Endodermal cell (in vitro differentiated cells): Measurements from ENCODE around the gene CCDC87. TPM values are rescaled to one million over a fixed set of nuclear protein-coding genes. Genes with fewer than 3 reads are reported as not detected.

ENCODE experiments used
- DNase-seq: peaks from one replicate; pipeline ENCODE4 v3.0.0-alpha.2; 2017
- H3K27ac ChIP-seq: 2 replicates; pipeline ENCODE4 v1.5.1; 2013; ENCODE audit warnings: mild to moderate bottlenecking, low read depth, low read length, moderate library complexity
- H3K27me3 ChIP-seq: 2 replicates; pipeline ENCODE4 v1.6.1; 2013; ENCODE audit warnings: mild to moderate bottlenecking, low read length, moderate library complexity; ENCODE audit not compliant: insufficient read depth, control insufficient read depth, poor library complexity, severe bottlenecking
- H3K36me3 ChIP-seq: 2 replicates; pipeline ENCODE4 v1.7.0; 2013; ENCODE audit warnings: mild to moderate bottlenecking, low read length, moderate library complexity; ENCODE audit not compliant: control insufficient read depth, insufficient read depth
- H3K4me1 ChIP-seq: one replicate; pipeline ENCODE4 v1.7.0; 2013; ENCODE audit warnings: low read length; ENCODE audit not compliant: control insufficient read depth, insufficient read depth
- H3K4me3 ChIP-seq: 2 replicates; pipeline ENCODE4 v1.5.1; 2013; ENCODE audit warnings: mild to moderate bottlenecking, low read length, moderate library complexity
- H3K9ac ChIP-seq: 2 replicates; pipeline ENCODE4 v1.6.1; 2013; ENCODE audit warnings: mild to moderate bottlenecking, low read length, moderate library complexity; ENCODE audit not compliant: poor library complexity, severe bottlenecking; ENCODE audit errors: extremely low read depth
- H3K9me3 ChIP-seq: 2 replicates; pipeline ENCODE4 v1.6.1; 2013; ENCODE audit warnings: mild to moderate bottlenecking, low read length, moderate library complexity; ENCODE audit not compliant: control insufficient read depth
- H3K27ac Mint-ChIP-seq: 2 replicates; pipeline ENCODE4 v1.8.0; 2020; ENCODE audit warnings: mixed read lengths
- H3K27me3 Mint-ChIP-seq: 2 replicates; pipeline ENCODE4 v1.8.0; 2021; ENCODE audit warnings: mild to moderate bottlenecking, mixed read lengths; ENCODE audit not compliant: insufficient read depth
- H3K36me3 Mint-ChIP-seq: 2 replicates; pipeline ENCODE4 v1.8.0; 2020; ENCODE audit warnings: low read depth, mixed read lengths
- H3K4me1 Mint-ChIP-seq: 2 replicates; pipeline ENCODE4 v1.8.0; 2020; ENCODE audit warnings: mixed read lengths
- H3K4me3 Mint-ChIP-seq: 2 replicates; pipeline ENCODE4 v1.8.0; 2020; ENCODE audit warnings: mild to moderate bottlenecking, moderate library complexity, mixed read lengths
- H3K9me3 Mint-ChIP-seq: 2 replicates; pipeline ENCODE4 v1.8.0; 2020; ENCODE audit warnings: mild to moderate bottlenecking, mixed read lengths
- WGBS, 2 experiments: methylation state at CpG; one replicate each; pipeline versions ENCODE4 v1.1.5 to v1.1.7; 2013; ENCODE audit warnings: missing lambda C conversion rate in 2 of 2, mixed read lengths in 1 of 2; ENCODE audit not compliant: insufficient coverage in 1 of 2, insufficient read length in 1 of 2; 5-methylcytosine and 5-hydroxymethylcytosine counted together
- total RNA-seq, 2 donors: library from RNA; stranded (reverse); fragmentation: NEBNext Ultra II Directional in 1 of 2; extraction: Animal tissue kit (Norgen Biotek cat#: 25700) in 1 of 2; gene quantifications; 2 replicates in 1 of 2; 3 replicates in 1 of 2; pipeline ENCODE4 v1.2.1, GENCODE V29; 2021
- TF ChIP-seq, protein P1 (sequence below): fragments of 200-600 bp; sonication (generic); conservative IDR thresholded peaks from 2 replicates; pipeline ENCODE4 v1.5.0; 2021; ENCODE audit warnings: antibody characterized with exemption, mild to moderate bottlenecking

The CCDC87 gene
- total RNA-seq, 2 donors from 2014 or later: 0.84 to 1.5 TPM

GRCh38 chr11:66561178-66561974 lies 31.5 kb downstream of the CCDC87 start:
- no peak overlapping the region for H3K4me3 Mint-ChIP-seq
- WGBS, 2 experiments: 91 to 92% methylated on average over 12 to 14 of the region's 14 CpGs
- no peaks in the 10 kb centered on the region for H3K36me3 Mint-ChIP-seq
- no peaks in the 10 kb centered on the region for H3K4me1 ChIP-seq
- no peak for DNase-seq
- H3K9me3 Mint-ChIP-seq: no peaks in the 10 kb centered on the region
- no peaks in the 10 kb centered on the region for H3K9me3 ChIP-seq
- H3K27me3 Mint-ChIP-seq: peaks cover 13% of the 10 kb centered on the region
- TF ChIP-seq, protein P1, sequence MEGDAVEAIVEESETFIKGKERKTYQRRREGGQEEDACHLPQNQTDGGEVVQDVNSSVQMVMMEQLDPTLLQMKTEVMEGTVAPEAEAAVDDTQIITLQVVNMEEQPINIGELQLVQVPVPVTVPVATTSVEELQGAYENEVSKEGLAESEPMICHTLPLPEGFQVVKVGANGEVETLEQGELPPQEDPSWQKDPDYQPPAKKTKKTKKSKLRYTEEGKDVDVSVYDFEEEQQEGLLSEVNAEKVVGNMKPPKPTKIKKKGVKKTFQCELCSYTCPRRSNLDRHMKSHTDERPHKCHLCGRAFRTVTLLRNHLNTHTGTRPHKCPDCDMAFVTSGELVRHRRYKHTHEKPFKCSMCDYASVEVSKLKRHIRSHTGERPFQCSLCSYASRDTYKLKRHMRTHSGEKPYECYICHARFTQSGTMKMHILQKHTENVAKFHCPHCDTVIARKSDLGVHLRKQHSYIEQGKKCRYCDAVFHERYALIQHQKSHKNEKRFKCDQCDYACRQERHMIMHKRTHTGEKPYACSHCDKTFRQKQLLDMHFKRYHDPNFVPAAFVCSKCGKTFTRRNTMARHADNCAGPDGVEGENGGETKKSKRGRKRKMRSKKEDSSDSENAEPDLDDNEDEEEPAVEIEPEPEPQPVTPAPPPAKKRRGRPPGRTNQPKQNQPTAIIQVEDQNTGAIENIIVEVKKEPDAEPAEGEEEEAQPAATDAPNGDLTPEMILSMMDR: no peak
- no peak overlapping the region for H3K4me3 ChIP-seq
- no peaks in the 10 kb centered on the region for H3K36me3 ChIP-seq
- no peak overlapping the region for H3K27ac ChIP-seq
- no peak overlapping the region for H3K9ac ChIP-seq
- no peaks in the 10 kb centered on the region for H3K4me1 Mint-ChIP-seq
- no peaks in the 10 kb centered on the region for H3K27me3 ChIP-seq
- peak overlapping the region; percentile 35 for H3K27ac Mint-ChIP-seq

DNA sequence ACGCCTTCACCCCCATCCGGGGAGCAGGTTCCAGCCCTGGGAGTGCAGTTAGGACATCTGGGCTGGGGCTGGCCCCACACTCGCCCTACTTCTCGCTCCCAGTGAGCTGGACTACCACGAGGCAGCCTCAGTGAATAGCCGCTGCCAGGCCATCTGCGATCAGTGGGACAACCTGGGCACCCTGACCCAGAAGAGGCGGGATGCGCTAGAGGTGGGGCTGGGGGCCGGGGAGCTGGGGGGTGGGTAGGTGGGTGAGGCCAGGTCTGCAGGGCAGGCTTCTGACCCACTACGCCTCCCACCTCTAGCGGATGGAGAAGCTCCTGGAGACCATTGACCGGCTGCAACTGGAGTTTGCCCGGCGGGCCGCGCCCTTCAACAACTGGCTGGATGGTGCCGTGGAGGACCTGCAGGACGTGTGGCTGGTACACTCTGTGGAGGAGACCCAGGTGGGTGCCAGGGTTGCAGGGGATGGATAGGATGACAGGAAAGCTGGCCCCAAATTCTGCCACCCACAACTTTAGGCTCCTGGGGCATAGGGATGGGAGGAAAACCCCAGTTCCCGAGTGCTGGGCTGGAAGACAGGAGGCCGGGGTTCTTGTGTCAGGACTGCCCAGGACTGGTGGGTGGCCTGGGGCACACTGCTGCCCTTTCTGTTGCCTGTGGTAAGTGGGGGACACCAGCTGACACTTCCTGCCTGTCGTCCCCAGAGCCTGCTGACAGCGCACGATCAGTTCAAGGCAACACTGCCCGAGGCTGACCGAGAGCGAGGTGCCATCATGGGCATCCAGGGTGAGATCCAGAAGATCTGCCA lies 32.8 kb downstream of the CCDC87 start:
- Mint-ChIP-seq H3K27me3 (peaks cover 13% of the 10 kb centered on the region), H3K4me1 (no peaks in the 10 kb centered on the region), H3K36me3 (no peaks in the 10 kb centered on the region), H3K27ac (no peak overlapping the region), H3K9me3 (no peaks in the 10 kb centered on the region), H3K4me3 (no peak overlapping the region)
- no peak overlapping the region for H3K4me3 ChIP-seq
- DNase-seq: no peak
- no peaks in the 10 kb centered on the region for H3K9me3 ChIP-seq
- no peak overlapping the region for H3K27ac ChIP-seq
- H3K9ac ChIP-seq: no peak overlapping the region
- no peaks in the 10 kb centered on the region for H3K27me3 ChIP-seq
- H3K36me3 ChIP-seq: no peaks in the 10 kb centered on the region
- no peaks in the 10 kb centered on the region for H3K4me1 ChIP-seq
- TF ChIP-seq, protein P1: no peak
- WGBS, 2 experiments: 86 to 91% methylated on average over 17 to 27 of the region's 27 CpGs

GRCh38 chr11:66559142-66559865 lies 33.6 kb downstream of the CCDC87 start:
- no peaks in the 10 kb centered on the region for H3K9me3 Mint-ChIP-seq
- Histone ChIP-seq H3K4me1 (no peaks in the 10 kb centered on the region), H3K27ac (no peak overlapping the region), H3K36me3 (no peaks in the 10 kb centered on the region), H3K9ac (no peak overlapping the region), H3K4me3 (no peak overlapping the region), H3K9me3 (no peaks in the 10 kb centered on the region), H3K27me3 (no peaks in the 10 kb centered on the region)
- TF ChIP-seq, protein P1: no peak
- no peak for DNase-seq
- H3K27ac Mint-ChIP-seq: no peak overlapping the region
- no peak overlapping the region for H3K4me3 Mint-ChIP-seq
- 95% methylated on average over 17 to 46 of the region's 50 CpGs for WGBS, 2 experiments
- no peaks in the 10 kb centered on the region for H3K4me1 Mint-ChIP-seq
- H3K36me3 Mint-ChIP-seq: no peaks in the 10 kb centered on the region
- H3K27me3 Mint-ChIP-seq: peaks cover 13% of the 10 kb centered on the region
